Measurements from ENCODE around the gene NOP9. TPM values are rescaled to one million over a fixed set of nuclear protein-coding genes. Genes with fewer than 3 reads are reported as not detected.
A peak's percentile ranks its signal among the peaks of the same experiment; 100 is the strongest.

Gene NOP9
- total RNA-seq, 1 donor from 2014 or later: 22.0 TPM

DNA sequence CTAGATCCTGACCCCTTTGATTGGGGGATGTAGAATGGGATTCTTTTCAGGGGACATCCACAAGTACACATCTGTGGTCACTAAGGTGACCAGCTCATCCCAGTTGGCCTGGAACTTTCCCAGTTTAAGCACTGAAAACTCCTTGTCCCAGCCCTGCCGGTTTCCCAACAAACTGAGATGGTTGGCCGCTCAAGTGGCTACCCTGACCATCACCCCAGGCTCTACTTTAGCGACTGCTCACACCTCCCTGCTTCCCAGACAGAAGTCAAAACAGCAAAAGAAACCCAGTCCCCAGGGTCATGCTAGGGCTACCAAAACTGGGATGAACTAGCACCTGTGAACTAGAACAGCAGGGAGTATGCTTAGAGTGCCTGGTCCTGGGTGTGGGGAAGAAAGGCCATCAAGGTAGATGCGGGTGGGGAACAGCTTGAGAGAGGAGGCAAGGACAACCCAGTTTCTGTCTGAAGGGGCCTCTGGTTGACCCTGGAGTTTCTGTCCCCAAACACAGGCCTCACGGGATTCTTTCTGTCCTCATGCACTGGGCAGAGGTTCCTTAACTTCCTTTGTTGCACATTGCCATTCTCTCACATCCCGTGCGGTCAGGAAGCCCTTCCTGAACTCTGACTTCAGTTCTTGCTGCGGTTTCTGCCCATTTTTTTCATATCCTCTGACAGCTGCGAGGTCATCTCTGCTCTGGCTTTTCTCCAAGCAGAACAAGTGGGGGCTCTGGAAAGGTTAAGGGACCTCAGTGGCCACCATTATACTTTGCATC lies 13.3 kb downstream of the NOP9 start:
- DNase-seq: peak; percentile 62
- TF ChIP-seq, protein P1, sequence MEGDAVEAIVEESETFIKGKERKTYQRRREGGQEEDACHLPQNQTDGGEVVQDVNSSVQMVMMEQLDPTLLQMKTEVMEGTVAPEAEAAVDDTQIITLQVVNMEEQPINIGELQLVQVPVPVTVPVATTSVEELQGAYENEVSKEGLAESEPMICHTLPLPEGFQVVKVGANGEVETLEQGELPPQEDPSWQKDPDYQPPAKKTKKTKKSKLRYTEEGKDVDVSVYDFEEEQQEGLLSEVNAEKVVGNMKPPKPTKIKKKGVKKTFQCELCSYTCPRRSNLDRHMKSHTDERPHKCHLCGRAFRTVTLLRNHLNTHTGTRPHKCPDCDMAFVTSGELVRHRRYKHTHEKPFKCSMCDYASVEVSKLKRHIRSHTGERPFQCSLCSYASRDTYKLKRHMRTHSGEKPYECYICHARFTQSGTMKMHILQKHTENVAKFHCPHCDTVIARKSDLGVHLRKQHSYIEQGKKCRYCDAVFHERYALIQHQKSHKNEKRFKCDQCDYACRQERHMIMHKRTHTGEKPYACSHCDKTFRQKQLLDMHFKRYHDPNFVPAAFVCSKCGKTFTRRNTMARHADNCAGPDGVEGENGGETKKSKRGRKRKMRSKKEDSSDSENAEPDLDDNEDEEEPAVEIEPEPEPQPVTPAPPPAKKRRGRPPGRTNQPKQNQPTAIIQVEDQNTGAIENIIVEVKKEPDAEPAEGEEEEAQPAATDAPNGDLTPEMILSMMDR (IDR thresholded peaks at IDR 0.05): no peak
- peaks cover 86% of the 10 kb centered on the region for H3K4me1 ChIP-seq
- H3K36me3 ChIP-seq: no peaks in the 10 kb centered on the region
- H3K4me3 ChIP-seq: peak overlapping the region; percentile 73
- H3K27me3 ChIP-seq (ENCODE audit: low read depth): no peaks in the 10 kb centered on the region
- H3K9me3 ChIP-seq: no peaks in the 10 kb centered on the region
- no peak for ATAC-seq
- intact Hi-C loops (cut with DNase I): no loop called here
- peak overlapping the region; percentile 92 for H3K27ac ChIP-seq

DNA sequence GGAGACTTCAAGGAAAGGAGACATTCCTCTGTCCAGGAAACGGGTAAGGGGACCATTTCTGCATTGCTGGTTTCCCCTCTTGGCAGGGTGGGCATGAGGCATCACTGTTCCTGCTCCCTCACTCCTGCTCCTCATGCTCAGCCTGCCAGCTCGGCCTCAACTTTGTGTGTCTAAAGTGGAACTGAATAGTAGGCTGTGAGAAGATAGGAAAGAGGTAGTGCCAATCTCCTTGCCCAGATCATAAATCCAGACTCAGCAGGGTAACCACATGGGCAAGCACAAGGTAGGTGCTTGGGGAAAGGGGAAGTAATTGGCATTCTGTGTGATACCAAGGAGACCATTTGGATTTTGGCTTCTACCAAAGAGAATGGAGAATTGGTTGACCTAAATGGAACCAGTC lies 14.3 kb downstream of the NOP9 start:
- Histone ChIP-seq H3K4me3 (no peak overlapping the region), H3K36me3 (no peaks in the 10 kb centered on the region), H3K27me3 (ENCODE audit: low read depth) (no peaks in the 10 kb centered on the region), H3K4me1 (peaks cover 80% of the 10 kb centered on the region), H3K9me3 (no peaks in the 10 kb centered on the region), H3K27ac (peak overlapping the region; percentile 92)
- TF ChIP-seq, protein P1 (IDR thresholded peaks at IDR 0.05): no peak
- DNase-seq (peak; percentile 50), ATAC-seq (no peak)
- intact Hi-C loops (cut with DNase I): no loop called here

DNA sequence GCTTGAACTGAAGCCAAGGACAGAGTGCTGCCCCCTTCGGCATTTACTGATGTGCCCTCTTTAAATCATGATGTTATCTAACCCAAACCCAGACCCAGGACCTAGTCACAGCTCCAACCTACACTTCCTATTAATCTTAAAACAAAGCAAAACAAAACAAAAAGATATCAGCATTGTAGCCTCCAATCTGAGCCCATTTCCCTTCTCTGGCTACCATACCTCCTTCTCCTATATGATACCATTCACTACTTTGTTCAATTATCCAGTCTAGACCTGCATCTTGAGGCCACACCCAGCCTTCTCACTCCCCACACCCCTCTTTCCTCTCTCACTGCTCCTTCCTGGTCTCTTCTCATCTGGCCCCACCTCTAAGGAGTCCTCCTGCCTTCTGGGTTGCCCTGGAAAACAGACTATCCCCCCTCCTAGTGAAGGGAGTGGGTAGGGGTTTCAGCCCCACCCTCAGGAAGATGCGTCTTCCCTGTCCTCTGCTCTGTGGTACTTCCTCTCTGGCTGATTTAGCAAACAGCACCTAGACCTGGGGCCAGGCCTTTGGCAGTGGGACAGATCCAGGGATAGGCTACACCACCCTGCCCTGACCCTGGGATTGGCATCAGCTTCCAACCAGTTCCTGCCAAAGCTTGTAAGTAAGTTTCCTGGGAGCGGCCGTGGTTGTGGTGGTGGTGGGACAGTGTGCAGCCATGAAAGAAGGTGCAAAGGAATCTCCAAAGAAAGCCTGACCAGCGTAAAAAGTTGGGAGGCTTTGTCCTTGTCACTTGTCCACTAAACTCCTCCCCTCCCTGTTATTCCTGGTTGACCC lies 14.9 kb downstream of the NOP9 start:
- no peak overlapping the region for H3K4me3 ChIP-seq
- ATAC-seq: no peak
- peak overlapping the region; percentile 92 for H3K27ac ChIP-seq

DNA sequence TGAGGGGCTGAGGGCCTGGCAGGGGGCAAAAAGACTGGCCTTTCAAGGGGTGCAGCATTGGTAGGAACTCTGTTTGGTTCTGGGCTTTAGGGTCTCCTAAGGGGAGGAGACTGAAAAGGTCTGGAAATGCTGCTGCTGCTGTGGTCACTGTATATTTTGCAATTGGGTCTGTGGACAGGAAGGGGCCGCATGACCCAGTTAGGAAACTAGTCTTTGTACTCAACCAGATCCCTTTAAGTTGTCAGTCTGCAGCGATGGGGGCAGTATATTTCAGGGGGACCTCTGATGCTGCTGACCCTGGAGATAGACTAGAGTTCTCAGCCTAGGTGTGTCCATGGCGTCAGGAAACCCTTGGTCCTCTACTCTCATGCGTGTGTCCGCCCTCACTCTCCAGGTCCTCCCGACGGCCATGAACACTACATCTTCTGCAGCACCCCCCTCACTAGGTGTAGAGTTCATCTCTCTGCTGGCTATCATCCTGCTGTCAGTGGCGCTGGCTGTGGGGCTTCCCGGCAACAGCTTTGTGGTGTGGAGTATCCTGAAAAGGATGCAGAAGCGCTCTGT lies 15.7 kb downstream of the NOP9 start:
- no peaks in the 10 kb centered on the region for H3K9me3 ChIP-seq
- H3K4me1 ChIP-seq: peaks cover 70% of the 10 kb centered on the region
- TF ChIP-seq, protein P1 (IDR thresholded peaks at IDR 0.05): no peak
- ATAC-seq: no peak
- peak overlapping the region; percentile 92 for H3K27ac ChIP-seq
- no peak for DNase-seq
- peak overlapping the region; percentile 19 for H3K4me3 ChIP-seq
- no peaks in the 10 kb centered on the region for H3K27me3 ChIP-seq (ENCODE audit: low read depth)
- intact Hi-C loops (cut with DNase I): no loop called here
- H3K36me3 ChIP-seq: no peaks in the 10 kb centered on the region

More for the DNA sequence above, 14.9 kb downstream of the NOP9 start:
- peak; percentile 53 for DNase-seq
- H3K4me1 ChIP-seq: peaks cover 77% of the 10 kb centered on the region
- no peaks in the 10 kb centered on the region for H3K9me3 ChIP-seq
- TF ChIP-seq, protein P1 (IDR thresholded peaks at IDR 0.05): no peak
- H3K27me3 ChIP-seq (ENCODE audit: low read depth): no peaks in the 10 kb centered on the region
- H3K36me3 ChIP-seq: no peaks in the 10 kb centered on the region
- intact Hi-C loops (cut with DNase I): no loop called here

DNA sequence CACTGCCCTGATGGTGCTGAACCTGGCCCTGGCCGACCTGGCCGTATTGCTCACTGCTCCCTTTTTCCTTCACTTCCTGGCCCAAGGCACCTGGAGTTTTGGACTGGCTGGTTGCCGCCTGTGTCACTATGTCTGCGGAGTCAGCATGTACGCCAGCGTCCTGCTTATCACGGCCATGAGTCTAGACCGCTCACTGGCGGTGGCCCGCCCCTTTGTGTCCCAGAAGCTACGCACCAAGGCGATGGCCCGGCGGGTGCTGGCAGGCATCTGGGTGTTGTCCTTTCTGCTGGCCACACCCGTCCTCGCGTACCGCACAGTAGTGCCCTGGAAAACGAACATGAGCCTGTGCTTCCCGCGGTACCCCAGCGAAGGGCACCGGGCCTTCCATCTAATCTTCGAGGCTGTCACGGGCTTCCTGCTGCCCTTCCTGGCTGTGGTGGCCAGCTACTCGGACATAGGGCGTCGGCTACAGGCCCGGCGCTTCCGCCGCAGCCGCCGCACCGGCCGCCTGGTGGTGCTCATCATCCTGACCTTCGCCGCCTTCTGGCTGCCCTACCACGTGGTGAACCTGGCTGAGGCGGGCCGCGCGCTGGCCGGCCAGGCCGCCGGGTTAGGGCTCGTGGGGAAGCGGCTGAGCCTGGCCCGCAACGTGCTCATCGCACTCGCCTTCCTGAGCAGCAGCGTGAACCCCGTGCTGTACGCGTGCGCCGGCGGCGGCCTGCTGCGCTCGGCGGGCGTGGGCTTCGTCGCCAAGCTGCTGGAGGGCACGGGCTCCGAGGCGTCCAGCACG lies 16.4 kb downstream of the NOP9 start:
- Histone ChIP-seq H3K9me3 (no peaks in the 10 kb centered on the region), H3K27ac (peak overlapping the region; percentile 92), H3K27me3 (ENCODE audit: low read depth) (no peaks in the 10 kb centered on the region), H3K36me3 (no peaks in the 10 kb centered on the region), H3K4me3 (peak overlapping the region; percentile 19), H3K4me1 (peaks cover 64% of the 10 kb centered on the region)
- DNase-seq (peak; percentile 71), ATAC-seq (peak; percentile 38 to 56)
- intact Hi-C loops (cut with DNase I): no loop called here
- TF ChIP-seq, protein P1 (IDR thresholded peaks at IDR 0.05): peak; percentile 38
